Breast epithelium (tissue), 3 donors: ENCODE measurements around the gene NME2.

ENCODE experiments used
- POLR2A ChIP-seq: fragments of 450-650 bp; IDR thresholded peaks from one replicate; pipeline ENCODE4 v1.6.1; 2016; ENCODE audit warnings: antibody characterized with exemption, mild to moderate bottlenecking, moderate library complexity
- POLR2AphosphoS5 ChIP-seq, 3 donors: sonication (generic); formaldehyde crosslinking; IDR thresholded peaks; one replicate each; pipeline ENCODE4 v1.6.1; 2017; ENCODE audit warnings: antibody characterized with exemption in 3 of 3
- TF ChIP-seq, protein P1 (sequence below), 3 donors: fragments of 450-650 bp; IDR thresholded peaks; one replicate each; pipeline ENCODE4 v1.5.1; 2016 to 2017; ENCODE audit warnings: antibody characterized with exemption in 3 of 3, mild to moderate bottlenecking in 3 of 3, moderate library complexity in 3 of 3

DNA sequence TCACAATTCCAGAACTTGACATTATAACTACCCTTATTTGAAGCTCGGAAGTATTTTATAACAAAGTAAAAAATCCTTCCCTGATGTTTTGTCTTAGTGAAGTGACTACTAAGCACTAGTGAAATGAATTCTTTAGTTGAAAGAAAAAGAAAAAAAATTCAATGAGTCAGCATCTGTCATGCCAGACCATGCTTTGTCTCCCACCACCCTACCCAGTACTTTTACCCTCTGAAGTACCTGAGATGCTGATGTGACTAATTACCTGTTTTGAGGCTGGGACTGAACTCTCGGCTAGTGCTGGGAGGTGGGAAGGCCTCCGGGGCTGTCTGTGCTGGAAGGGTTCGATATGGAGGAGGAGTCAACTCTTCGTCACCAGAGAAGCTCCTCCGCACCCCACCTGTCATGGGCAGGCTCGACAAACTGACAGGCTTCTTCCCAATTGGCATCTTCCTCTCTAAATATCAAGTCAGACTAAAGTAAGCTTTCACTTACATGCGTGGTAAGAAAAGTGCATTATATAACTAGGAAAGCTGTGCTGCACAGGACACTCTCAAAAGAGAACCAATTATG is 19.6 kb downstream of the NME2 start:
- TF ChIP-seq, protein P1, sequence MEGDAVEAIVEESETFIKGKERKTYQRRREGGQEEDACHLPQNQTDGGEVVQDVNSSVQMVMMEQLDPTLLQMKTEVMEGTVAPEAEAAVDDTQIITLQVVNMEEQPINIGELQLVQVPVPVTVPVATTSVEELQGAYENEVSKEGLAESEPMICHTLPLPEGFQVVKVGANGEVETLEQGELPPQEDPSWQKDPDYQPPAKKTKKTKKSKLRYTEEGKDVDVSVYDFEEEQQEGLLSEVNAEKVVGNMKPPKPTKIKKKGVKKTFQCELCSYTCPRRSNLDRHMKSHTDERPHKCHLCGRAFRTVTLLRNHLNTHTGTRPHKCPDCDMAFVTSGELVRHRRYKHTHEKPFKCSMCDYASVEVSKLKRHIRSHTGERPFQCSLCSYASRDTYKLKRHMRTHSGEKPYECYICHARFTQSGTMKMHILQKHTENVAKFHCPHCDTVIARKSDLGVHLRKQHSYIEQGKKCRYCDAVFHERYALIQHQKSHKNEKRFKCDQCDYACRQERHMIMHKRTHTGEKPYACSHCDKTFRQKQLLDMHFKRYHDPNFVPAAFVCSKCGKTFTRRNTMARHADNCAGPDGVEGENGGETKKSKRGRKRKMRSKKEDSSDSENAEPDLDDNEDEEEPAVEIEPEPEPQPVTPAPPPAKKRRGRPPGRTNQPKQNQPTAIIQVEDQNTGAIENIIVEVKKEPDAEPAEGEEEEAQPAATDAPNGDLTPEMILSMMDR (IDR thresholded peaks at IDR 0.05) = no peak
- TF ChIP-seq POLR2A = no peak
- no peak for TF ChIP-seq POLR2AphosphoS5 (IDR thresholded peaks at IDR 0.05)
